ENCODE results near the gene PKP4.

Gene PKP4

DNA sequence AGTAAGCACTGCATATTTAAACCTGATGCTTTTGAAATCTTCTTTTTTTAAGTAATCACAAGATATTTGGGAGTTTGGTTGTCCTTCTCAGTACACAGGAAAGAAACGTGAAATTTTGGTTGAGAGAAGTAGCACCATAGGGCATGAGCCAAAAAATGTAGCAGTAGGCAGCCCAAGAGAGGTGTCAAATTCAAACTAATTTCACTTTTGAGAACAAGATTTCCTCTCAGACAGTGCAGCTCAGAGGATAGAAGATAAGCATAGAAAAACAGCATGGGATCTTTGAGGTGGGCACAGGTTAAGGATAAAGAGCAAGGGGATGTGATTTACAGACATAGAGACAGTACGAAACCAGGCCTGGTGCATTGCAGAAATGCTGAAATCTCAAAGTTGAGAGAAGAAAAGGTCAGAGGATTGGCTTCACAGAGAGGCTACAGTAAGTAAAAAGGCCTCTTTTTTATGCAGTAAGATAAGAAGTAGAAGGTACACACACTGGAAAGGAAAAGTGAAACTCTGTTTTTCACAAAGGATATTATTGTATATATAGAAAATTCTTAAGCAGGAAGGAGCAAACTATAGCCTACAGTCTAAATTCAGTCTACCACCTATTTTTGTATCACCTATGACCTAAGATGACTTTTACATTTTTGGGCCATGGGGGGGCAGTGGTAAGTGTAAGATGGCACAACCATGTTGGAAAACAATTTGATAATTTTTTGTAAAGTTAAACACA, 89.8 kb downstream of the PKP4 start:
- no peak for DNase-seq (ENCODE audit: low spot score)

GRCh38 chr2:158553257-158553656, 96.5 kb downstream of the PKP4 start:
- DNase-seq (ENCODE audit: low spot score): no peak

DNA sequence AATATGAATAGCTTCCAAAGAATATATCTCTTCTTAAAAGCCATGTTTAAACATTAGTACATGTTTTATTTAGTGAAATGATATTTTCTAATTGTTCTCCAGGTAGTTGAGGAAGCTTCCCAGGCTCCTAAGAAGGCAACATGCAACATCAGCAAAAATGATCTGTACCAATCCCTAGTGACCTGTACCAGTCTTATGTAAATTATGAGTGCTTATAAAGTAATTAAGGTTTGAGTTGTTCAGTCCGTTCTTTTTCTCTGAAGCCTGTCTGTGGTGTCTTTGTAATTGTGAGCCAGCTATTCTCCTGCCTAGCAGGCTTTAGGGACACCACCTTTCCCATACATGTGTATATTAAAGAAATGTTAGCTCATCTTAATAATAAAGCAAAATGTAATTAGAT, 98.2 kb downstream of the PKP4 start:
- no peak for DNase-seq (ENCODE audit: low spot score)

- DNase-seq (ENCODE audit: low spot score): no peak
Observed at GRCh38 chr2:158556124-158556523, 99.4 kb downstream of the PKP4 start.

DNA sequence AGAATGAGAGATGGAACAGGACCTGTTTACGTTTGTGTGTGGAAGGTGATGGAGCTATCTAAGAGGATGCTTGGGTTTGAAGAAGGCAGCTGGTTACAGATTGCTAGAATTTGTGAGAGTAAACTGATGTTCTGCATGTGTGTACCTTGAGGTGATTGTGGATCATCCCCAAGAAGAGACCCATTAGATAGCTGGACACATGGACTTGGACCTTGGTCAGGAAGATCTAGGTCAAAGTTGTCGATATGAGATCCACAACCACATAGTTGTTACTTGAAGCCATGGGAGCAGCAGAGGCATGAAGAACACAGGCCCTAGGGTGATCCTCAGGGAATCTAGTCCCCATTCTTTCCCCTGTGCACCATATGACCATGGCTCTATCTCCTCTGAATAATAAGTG, 101.0 kb downstream of the PKP4 start:
- no peak for DNase-seq (ENCODE audit: low spot score)

DNA sequence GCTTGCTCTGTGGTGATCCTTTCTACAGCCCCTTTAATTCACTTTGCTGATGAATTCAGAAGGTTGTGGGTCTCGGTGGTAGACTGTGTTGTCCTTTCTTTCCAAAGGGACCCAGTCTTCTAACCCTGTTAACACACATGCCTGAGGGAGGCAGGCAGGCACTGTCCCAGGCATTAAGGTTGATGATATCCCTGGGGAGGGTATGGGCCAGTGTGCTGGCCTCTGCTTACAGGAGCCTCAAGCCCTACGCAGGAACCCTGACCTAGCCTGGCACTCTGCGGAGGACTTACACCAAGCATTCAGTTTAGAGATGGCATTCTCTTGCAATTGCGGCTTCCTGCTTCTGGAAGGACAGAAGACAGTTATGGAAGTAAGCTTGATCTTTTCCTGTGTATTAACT, 102.5 kb downstream of the PKP4 start:
- no peak for DNase-seq (ENCODE audit: low spot score)

GRCh38 chr2:158560259-158560658, 103.5 kb downstream of the PKP4 start:
- DNase-seq (ENCODE audit: low spot score): no peak

GRCh38 chr2:158561054-158561453, 104.3 kb downstream of the PKP4 start:
- no peak for DNase-seq (ENCODE audit: low spot score)

DNA sequence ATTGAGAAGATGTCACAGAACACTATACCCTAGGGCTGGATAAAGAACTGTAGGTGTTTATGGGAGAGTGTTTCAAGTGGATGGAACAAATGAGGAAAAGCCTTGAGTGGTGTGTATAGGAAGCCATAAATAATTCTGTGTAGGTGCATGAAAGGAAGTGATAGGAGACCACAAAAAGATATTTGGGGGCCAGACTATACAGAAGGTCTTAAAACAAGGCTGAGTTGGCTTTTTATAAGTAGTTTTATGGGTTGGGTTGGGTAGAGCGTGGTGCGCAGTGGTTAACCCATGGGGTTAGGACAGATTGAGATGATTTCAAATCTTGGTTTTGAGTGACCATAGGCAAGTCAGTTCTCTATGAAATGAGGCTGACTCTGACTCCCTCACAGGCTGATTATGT, 110.5 kb downstream of the PKP4 start:
- DNase-seq (ENCODE audit: low spot score): no peak

DNA sequence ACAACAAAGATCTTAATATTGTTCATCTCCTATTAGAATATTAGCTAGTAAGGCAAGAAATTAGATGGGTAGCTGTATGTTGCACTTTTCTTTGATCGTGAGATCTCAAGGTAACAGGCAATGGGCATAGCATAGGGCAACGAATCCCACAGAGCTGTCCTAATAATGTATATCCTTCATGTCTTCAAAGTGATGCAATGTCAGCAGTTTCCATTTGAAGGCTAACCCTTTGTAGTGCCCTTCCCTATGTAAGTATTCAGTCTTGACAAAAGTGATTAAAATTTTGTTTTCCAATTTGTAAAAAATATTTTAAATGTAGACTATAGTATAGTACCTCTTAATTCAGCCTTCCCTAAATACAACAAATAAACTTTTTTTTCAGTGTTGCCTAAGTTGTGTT, 112.5 kb downstream of the PKP4 start:
- DNase-seq (ENCODE audit: low spot score): no peak

DNA sequence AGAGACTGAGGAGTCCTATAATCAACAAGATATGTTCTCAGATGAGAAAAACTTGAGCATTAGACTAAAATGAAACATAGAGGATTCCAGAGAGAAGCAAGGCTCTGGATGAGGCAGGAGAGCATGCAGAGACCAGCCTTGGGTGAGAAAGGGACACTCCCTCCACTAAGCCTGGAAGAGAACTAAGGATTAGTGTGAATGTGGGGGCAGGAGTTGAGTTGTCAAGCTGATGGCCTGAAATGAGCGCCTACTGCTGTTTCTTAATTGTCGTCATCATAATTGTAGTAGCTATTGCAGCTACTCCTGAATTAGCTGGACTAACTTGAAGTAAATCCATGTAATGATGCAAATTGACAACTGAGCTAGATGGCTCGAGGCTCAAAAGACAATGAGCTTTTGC, 114.1 kb downstream of the PKP4 start:
- DNase-seq (ENCODE audit: low spot score): no peak

GRCh38 chr2:158573739-158574138, 117.0 kb downstream of the PKP4 start:
- no peak for DNase-seq (ENCODE audit: low spot score)

- peak; percentile 38 for DNase-seq (ENCODE audit: low spot score)
Observed at GRCh38 chr2:158575051-158575635, 118.4 kb downstream of the PKP4 start.

- peak; percentile 47 for DNase-seq (ENCODE audit: low spot score)
Observed at GRCh38 chr2:158577141-158577540, 120.4 kb downstream of the PKP4 start.

GRCh38 chr2:158578703-158579330, 122.1 kb downstream of the PKP4 start:
- no peak for DNase-seq (ENCODE audit: low spot score)

DNA sequence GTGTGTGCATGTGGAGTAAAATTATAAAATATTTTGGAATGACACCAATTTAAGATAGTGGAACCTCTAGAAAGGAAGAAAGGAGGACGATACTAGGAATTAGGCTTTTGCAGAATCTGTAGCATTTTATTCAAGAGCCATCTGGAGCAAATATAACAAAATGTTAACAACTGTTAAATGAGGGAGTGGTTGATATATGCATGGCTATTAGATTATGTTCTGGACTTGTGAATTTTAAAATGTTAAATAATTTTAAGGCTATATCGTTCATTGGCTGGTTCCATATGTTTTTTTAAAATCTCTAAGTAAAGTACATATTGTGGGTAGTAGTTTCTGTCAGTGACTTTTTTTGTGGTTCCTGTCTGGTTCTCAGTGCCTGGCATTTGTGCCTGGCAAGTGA, 123.2 kb downstream of the PKP4 start:
- no peak for DNase-seq (ENCODE audit: low spot score)

DNA sequence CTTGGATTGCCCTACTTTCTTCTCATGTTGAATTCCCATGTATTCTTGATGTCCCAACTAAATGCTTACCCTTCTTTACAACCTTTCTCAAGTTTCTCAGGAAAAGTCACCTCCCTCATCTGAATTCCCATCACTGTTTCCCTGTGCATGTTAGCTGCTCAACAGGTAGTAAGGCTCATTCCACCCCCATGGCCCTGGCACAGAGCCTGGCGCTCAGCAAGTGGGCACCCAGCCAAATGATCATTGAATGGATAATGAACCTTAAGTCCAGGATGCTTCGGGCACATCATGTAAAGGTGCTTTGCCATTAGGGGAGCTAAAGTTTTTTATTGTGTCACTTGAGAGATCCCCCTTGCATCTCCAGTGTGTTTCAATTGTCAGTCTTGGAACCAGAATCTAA, 124.0 kb downstream of the PKP4 start:
- no peak for DNase-seq (ENCODE audit: low spot score)

DNA sequence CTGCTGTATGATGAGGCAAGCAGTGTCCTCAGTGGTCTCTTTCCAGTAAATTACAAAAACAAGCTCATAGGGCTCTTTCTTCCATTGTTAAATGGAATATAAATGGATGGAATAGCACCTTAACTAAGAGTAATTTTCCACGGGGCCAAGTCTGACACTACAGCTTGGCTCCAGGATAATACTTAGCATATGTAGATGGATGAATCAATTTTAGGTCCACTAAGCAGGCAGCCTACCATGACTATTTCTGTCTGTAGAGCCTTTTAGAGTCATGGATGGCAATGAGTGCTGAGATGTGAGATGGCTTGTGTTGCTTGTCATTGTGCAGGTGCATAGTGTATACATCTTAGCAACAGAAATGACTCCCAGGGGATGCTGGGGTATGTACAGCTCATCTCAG, 125.9 kb downstream of the PKP4 start:
- no peak for DNase-seq (ENCODE audit: low spot score)

DNA sequence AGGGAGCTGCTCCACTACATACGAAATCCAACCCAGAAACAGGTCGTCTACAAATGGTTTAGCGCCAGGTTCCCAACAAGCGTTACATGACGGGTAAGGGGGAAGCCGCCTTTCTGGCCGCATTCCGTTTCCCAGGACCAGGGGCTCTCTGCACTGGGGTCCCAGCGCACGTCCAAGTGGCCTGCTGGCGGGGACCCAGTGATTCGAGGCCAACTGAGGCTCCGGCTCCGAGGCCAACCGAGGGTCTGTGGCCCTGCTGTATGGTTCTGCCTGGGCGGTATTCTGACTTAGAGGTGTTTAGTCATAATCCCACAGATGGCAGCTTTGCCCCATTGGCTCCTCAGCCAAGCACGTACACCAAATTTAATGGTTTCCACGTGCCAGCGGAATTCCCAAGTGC, 127.2 kb downstream of the PKP4 start:
- DNase-seq (ENCODE audit: low spot score): no peak

- DNase-seq (ENCODE audit: low spot score): no peak
Observed at GRCh38 chr2:158586491-158586890, 129.7 kb downstream of the PKP4 start.

DNA sequence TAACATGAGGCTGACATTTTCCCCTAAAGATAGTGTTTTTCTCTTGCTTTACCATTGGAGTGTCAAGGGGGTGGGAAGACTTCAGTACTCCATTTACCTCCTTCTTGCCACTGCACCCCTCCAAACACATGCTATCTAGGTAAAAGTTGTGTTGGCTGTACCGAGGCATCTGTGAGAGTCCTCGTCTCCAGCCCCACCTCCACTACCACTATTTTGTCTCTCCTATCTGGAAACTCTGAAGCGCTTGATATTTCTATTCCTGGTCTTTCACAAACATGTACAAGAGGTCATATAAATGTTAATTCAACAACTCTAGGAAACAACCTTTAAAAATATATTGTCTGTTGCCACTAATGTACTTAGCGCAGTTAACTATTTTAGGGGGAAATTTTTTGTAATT, 132.6 kb downstream of the PKP4 start:
- DNase-seq (ENCODE audit: low spot score): no peak

DNA sequence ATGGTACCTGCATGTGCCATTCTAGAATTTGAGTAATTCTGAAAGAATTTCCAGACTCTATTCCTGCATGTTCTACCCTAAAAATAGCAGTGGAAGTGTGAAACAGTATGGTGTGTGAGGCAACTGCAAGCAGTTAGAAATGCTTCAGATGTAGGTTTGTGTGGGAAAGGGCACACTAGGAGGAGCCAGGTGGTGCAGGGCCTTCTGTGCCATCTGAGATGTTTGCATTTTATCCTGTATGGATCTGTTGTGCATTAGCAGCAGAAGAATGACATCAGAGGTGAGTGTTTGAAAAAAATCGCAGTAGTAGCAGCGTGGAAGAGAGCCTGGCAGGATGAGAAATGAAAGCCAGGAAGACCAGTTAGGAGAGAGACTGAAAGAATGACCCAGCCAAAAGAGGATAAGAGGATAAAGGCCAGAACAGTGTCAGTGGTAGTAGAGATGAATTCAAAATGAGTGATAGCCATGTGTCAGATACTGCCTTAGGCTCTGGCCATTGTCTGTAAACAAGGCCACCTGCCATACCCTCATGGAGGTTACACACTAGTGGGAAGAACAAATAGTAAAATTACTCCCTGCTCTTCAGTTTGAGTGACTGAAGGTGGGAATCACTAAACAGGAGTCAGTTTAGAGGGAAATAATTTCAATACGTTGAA, 142.2 kb downstream of the PKP4 start:
- no peak for DNase-seq (ENCODE audit: low spot score)

DNA sequence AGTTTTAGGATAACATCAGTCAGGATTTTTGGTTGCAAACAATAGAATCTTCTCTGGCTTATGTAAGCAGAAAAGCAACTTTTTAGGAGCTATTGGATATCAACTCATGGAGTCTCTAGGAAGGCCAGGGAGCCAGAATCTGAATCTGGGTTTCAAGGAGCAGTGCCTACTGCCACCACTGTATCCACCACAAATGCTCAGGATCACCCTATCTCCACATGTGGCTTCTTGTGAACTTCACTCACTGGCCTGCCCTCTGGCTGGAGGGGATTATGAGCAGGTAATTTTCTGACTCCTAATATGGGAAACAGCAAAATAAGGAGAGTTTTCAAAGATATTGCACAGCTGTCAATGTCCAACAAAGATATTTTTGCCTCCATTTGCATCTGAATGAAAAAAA, 142.9 kb downstream of the PKP4 start:
- DNase-seq (ENCODE audit: low spot score): no peak
